ENCODE measurements around the gene STEEP1. TPM values are rescaled to one million over a fixed set of nuclear protein-coding genes. Genes with fewer than 3 reads are reported as not detected.

Gene STEEP1
- polyA plus RNA-seq, 1 experiment, result 19.7 TPM

DNA sequence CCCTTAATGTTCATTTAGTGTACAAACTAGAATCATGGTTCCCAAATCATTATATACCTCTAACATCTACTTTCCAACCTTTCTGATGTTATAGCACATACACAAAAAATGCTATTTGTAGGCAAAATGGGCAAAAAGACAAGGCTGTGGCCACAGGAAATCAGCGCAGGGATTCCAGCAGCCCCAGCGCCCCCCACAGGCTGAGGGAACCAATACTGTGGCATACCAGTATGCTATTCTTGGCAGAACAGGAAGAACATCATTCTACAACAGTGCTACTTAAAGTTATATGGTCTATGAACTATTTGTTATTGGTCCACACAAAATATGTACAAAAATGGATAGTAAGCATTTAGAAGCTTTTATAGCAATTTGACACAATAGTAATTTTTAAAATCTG, 25.3 kb downstream of the STEEP1 start:
- Histone ChIP-seq H3K4me3 (ENCODE audit: low read depth, low read length) (no peak overlapping the region), H3K9me3 (ENCODE audit: control insufficient read depth, insufficient read depth, low read length) (no peaks in the 10 kb centered on the region), H3K27ac (ENCODE audit: low read depth, low read length) (no peak overlapping the region), H3K27me3 (ENCODE audit: control insufficient read depth, insufficient read depth, low read length) (no peaks in the 10 kb centered on the region)
- ChIA-PET POLR2A (no interaction called here), CTCF (no interaction called here)
- TF ChIP-seq CTCF (IDR thresholded peaks at IDR 0.05; ENCODE audit: low read depth, low read length), result no peak
- no peak for DNase-seq (ENCODE audit: low read depth, low spot score)

GRCh38 chrX:119537487-119537886, 27.7 kb downstream of the STEEP1 start:
- H3K4me3 ChIP-seq (ENCODE audit: low read depth, low read length), result no peak overlapping the region
- no peaks in the 10 kb centered on the region for H3K9me3 ChIP-seq (ENCODE audit: control insufficient read depth, insufficient read depth, low read length)
- no peak for TF ChIP-seq CTCF (IDR thresholded peaks at IDR 0.05; ENCODE audit: low read depth, low read length)
- DNase-seq (ENCODE audit: low read depth, low spot score), result no peak
- POLR2A ChIA-PET, result no interaction called here
- no peaks in the 10 kb centered on the region for H3K27me3 ChIP-seq (ENCODE audit: control insufficient read depth, insufficient read depth, low read length)
- no peak overlapping the region for H3K27ac ChIP-seq (ENCODE audit: low read depth, low read length)
- CTCF ChIA-PET, result interaction anchor here (0.8 to 1.2 kb wide), 2 partner anchors 21 to 55 kb away, joined by 3 to 4 read pairs; no protein-coding TSS in a partner anchor

DNA sequence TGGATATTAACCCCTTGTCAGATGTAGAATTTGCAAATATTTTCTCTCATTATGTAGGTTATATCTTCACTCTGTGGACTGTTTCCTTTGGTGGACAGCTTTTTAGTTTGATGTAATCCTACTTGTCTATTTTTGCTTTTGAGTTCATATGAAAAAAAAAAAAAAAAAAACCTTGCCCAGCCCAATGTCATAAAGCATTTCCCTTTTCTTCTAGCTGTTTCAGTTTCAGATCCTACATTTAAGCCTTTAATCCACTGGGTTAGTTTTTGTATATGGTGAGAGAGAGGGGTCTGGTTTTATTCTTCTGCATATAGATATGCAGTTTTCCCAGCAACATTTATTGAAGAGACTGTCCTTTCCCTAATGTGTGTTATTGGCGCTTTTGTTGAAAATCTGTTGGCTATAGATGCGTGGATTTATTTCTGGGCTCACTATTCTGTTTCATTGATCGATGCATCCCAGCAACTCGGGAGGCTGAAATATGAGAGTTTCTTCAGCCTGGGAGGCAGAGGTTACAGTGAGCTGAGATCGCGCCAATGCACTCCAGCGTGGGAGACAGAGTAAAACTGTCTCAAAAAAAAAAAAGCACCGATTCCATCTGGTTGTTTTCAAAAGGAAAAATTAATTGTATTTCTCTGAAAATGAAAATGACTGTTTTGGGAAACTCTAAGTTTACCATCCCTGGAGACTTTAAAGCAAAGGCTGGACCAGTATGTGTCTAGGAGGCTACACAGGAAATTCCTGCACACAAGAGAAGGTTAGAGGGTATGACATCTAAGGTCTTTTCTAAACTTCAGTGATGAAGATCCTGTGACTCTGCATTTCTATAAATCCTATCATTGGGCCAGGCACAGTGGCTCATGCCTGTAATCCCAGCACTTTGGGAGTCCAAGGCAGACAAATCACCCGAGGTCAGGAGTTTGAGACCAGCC, 35.6 kb downstream of the STEEP1 start:
- POLR2A ChIA-PET, result interaction anchor here (0.6 kb wide), 1 partner anchor 228 kb away, joined by 3 read pairs; no protein-coding TSS in a partner anchor

GRCh38 chrX:119523664-119524184, 41.5 kb downstream of the STEEP1 start:
- Histone ChIP-seq H3K4me3 (ENCODE audit: low read depth, low read length) (no peak overlapping the region), H3K27ac (ENCODE audit: low read depth, low read length) (no peak overlapping the region), H3K9me3 (ENCODE audit: control insufficient read depth, insufficient read depth, low read length) (no peaks in the 10 kb centered on the region), H3K27me3 (ENCODE audit: control insufficient read depth, insufficient read depth, low read length) (no peaks in the 10 kb centered on the region)
- TF ChIP-seq CTCF (IDR thresholded peaks at IDR 0.05; ENCODE audit: low read depth, low read length), result no peak
- no peak for DNase-seq (ENCODE audit: low read depth, low spot score)
- POLR2A ChIA-PET, result no interaction called here
- CTCF ChIA-PET, result no interaction called here

More for the DNA sequence above, 35.6 kb downstream of the STEEP1 start:
- TF ChIP-seq CTCF (IDR thresholded peaks at IDR 0.05; ENCODE audit: low read depth, low read length), result no peak
- H3K4me3 ChIP-seq (ENCODE audit: low read depth, low read length), result no peak overlapping the region
- DNase-seq (ENCODE audit: low read depth, low spot score), result no peak
- H3K9me3 ChIP-seq (ENCODE audit: control insufficient read depth, insufficient read depth, low read length), result no peaks in the 10 kb centered on the region
- CTCF ChIA-PET, result no interaction called here
- H3K27me3 ChIP-seq (ENCODE audit: control insufficient read depth, insufficient read depth, low read length), result no peaks in the 10 kb centered on the region
- no peak overlapping the region for H3K27ac ChIP-seq (ENCODE audit: low read depth, low read length)

DNA sequence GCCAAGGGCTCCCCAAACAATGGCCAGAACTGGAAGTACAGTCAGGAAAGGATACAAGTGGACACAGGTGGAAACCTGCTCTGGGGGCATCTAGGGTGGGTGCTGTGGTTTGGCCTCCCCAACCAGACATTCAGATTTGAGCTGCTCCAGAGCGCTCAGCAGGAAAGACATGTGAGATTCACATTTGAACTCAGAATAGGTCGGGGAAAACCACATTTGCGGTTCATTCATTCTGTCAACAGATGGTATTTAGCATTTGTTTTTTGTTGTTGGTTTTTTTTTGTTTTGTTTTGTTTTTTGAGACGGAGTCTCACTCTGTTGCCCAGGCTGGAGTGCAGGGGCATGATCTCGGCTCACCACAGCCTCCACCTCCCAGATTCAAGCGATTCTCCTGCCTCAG, 44.0 kb downstream of the STEEP1 start:
- ChIA-PET POLR2A (no interaction called here), CTCF (no interaction called here)
- TF ChIP-seq CTCF (IDR thresholded peaks at IDR 0.05; ENCODE audit: low read depth, low read length), result no peak
- H3K4me3 ChIP-seq (ENCODE audit: low read depth, low read length), result no peak overlapping the region
- no peak overlapping the region for H3K27ac ChIP-seq (ENCODE audit: low read depth, low read length)
- DNase-seq (ENCODE audit: low read depth, low spot score), result no peak
- no peaks in the 10 kb centered on the region for H3K27me3 ChIP-seq (ENCODE audit: control insufficient read depth, insufficient read depth, low read length)
- H3K9me3 ChIP-seq (ENCODE audit: control insufficient read depth, insufficient read depth, low read length), result no peaks in the 10 kb centered on the region
